GM18861 (cell line): Measurements from ENCODE around the gene ZMIZ1.

Experiments used
- ATAC-seq: cut with Tn5 transposase; IDR thresholded peaks from one replicate; pipeline ENCODE4 v1.9.1; 2021; ENCODE audit not compliant: unreplicated experiment

Gene ZMIZ1

GRCh38 chr10:79202188-79203013 lies 133.6 kb downstream of the ZMIZ1 start:
- ATAC-seq, result no peak

- no peak for ATAC-seq
Measured at GRCh38 chr10:79203014-79203644, 134.4 kb downstream of the ZMIZ1 start.

GRCh38 chr10:79203833-79204232 lies 135.1 kb downstream of the ZMIZ1 start:
- ATAC-seq, result no peak

- ATAC-seq, result no peak
Measured at GRCh38 chr10:79206300-79207095, 137.7 kb downstream of the ZMIZ1 start.

- no peak for ATAC-seq
Measured at GRCh38 chr10:79207096-79207357, 138.3 kb downstream of the ZMIZ1 start.

GRCh38 chr10:79207726-79208125 lies 139.0 kb downstream of the ZMIZ1 start:
- no peak for ATAC-seq

GRCh38 chr10:79208251-79208983 lies 139.7 kb downstream of the ZMIZ1 start:
- no peak for ATAC-seq

GRCh38 chr10:79209340-79209739 lies 140.6 kb downstream of the ZMIZ1 start:
- ATAC-seq, result no peak

GRCh38 chr10:79209831-79210230 lies 141.1 kb downstream of the ZMIZ1 start:
- no peak for ATAC-seq

GRCh38 chr10:79210672-79211071 lies 141.9 kb downstream of the ZMIZ1 start:
- ATAC-seq, result no peak

GRCh38 chr10:79211616-79212015 lies 142.8 kb downstream of the ZMIZ1 start:
- ATAC-seq, result no peak

GRCh38 chr10:79215531-79215930 lies 146.8 kb downstream of the ZMIZ1 start:
- no peak for ATAC-seq

- ATAC-seq, result no peak
Measured at GRCh38 chr10:79219322-79219957, 150.7 kb downstream of the ZMIZ1 start.

GRCh38 chr10:79220307-79220706 lies 151.5 kb downstream of the ZMIZ1 start:
- ATAC-seq, result no peak

GRCh38 chr10:79221110-79222051 lies 152.6 kb downstream of the ZMIZ1 start:
- ATAC-seq, result no peak

GRCh38 chr10:79222186-79222585 lies 153.4 kb downstream of the ZMIZ1 start:
- ATAC-seq, result no peak

- no peak for ATAC-seq
Measured at GRCh38 chr10:79223091-79224048, 154.6 kb downstream of the ZMIZ1 start.

GRCh38 chr10:79224263-79224949 lies 155.6 kb downstream of the ZMIZ1 start:
- ATAC-seq, result no peak
